ENCODE results near the gene CCDC61.

Gene CCDC61

DNA sequence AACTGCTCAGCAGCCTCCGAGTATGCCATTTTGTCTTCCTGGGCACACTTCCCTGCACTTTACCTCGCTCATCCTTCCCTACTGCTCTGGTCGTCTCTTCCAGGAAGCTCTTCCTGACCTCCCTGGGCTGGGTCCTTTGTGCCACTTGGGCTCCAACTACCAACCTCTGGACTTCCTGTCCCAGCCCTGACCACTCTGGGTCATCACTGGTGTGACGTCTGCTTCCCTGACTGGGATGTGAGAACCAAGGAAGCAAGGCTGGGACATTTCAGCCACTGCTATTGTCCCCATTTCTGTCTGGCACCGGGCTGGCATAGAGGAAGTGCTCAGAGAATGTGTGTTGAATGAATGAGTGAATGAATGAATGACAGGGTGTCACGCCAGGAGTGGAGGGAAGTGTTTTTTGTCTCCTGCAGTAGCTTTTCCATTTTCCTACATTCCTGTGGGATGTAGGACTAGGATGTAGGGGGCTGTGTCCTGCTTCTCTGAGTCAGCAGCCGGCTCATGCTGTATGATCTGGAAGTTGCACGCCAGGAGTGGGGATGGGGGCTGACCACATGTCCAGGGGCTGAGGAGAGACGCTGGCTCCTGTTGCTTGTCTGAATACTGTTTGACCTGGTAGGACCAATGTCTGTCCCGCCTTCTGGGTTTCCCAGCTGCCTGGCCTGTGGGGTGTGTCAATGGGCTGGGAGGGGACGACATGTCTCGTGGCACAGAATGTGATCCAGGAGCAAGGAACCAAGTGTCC lies 36.3 kb upstream of the CCDC61 start:
- FAIRE-seq = no peak
- DNase-seq (ENCODE audit: insufficient read length, low spot score) = no peak
- TF ChIP-seq POLR2A (IDR thresholded peaks at IDR 0.05; ENCODE audit: low read depth, low read length) (no peak), POLR2AphosphoS5 (IDR thresholded peaks at IDR 0.05; ENCODE audit: low read depth, low read length) (no peak), SPI1 (IDR thresholded peaks at IDR 0.05; ENCODE audit: low read depth, low read length) (no peak), POU2F2 (IDR thresholded peaks at IDR 0.05; ENCODE audit: low read depth, low read length) (no peak), PAX5 (IDR thresholded peaks at IDR 0.05; ENCODE audit: insufficient read depth, low read length, severe bottlenecking) (no peak), TAF1 (IDR thresholded peaks at IDR 0.05; ENCODE audit: low read depth, low read length) (no peak)

DNA sequence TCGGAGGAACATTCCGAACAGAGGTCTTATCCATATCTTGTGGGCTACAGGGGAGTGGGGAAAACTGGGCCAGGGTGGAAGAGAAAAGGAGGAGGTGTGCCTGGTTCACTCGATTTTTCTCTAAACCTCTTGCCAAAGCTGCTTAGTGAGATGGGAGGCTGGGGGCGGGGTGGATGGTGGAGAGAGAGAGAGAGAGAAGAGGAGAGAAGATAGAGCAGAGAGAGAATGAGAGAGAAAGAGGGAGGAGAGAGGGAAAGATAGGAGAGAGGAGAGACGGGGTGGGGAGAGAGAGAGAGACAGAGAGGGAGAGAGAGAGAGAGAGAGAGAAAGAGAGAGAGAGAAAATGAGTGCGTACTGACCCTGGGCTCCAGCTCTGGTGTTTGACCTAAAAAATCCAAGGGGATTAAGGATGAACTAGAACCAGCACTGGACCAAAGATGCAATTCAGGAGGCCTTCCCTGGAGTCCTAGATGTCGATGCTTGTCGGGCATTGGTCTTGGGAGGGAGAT lies 35.7 kb upstream of the CCDC61 start:
- DNase-seq (ENCODE audit: insufficient read length, low spot score) = no peak
- FAIRE-seq = no peak
- no peak for TF ChIP-seq POLR2AphosphoS5 (IDR thresholded peaks at IDR 0.05; ENCODE audit: low read depth, low read length)
- no peak for TF ChIP-seq POU2F2 (IDR thresholded peaks at IDR 0.05; ENCODE audit: low read depth, low read length)
- no peak for TF ChIP-seq TAF1 (IDR thresholded peaks at IDR 0.05; ENCODE audit: low read depth, low read length)
- no peak for TF ChIP-seq POLR2A (IDR thresholded peaks at IDR 0.05; ENCODE audit: low read depth, low read length)

DNA sequence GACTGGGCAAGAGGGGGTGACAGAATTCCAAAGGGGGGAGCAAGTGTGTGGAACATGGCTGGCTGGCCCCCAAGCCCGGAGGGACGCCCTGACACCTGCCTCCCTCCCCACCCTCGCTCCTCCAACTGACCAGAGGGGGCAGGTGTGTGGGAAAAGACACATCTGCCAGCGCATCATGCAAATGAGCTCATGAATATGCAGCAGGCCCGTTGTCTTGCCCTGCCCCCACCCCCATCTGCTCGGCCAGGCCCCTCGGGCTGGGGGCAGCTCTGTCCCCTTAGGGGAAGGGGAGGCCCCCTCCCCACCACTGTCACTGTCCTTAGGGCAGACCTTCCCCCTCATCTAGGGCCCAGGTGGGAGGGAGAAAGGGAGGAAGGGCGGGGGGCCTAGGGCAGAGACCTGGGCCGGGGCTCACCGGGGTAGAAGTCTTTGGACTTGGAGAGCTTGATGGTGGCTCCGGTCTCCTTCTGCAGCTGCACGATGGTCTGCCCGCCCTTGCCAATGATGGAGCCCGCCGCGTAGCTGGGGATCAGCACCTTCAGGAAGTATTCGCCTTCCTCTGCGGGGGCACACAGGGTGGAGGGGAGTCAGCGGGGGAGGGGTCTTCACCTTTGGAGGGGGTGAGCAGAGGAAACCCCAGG lies 34.6 kb upstream of the CCDC61 start:
- TF ChIP-seq POLR2AphosphoS5 (IDR thresholded peaks at IDR 0.05; ENCODE audit: low read depth, low read length) (no peak), POLR2A (IDR thresholded peaks at IDR 0.05; ENCODE audit: low read depth, low read length) (no peak), POU2F2 (IDR thresholded peaks at IDR 0.05; ENCODE audit: low read depth, low read length) (peak; percentile 99), SPI1 (IDR thresholded peaks at IDR 0.05; ENCODE audit: low read depth, low read length) (no peak)
- FAIRE-seq (no peak), DNase-seq (ENCODE audit: insufficient read length, low spot score) (no peak)

DNA sequence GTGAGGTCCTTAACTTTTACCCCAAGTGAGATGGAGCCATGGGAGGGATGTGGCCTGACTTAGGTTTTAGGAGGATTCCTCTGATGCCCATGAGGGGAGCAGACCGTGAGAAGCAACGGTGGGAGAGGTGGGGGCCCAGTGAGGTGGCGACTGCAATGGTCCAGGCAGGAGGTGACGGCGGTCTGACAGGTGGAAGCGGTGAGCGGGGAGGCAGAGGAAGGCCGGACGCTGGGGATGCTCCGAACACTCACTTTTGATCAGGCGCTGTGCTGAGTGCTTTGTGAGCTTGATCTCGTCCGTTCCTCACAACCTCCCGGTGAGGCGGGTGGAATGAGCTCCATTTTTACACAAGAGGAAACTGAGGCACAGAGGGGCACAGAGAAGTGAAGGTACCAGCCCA lies 33.2 kb upstream of the CCDC61 start:
- TF ChIP-seq POU2F2 (IDR thresholded peaks at IDR 0.05; ENCODE audit: low read depth, low read length) (no peak), POLR2A (IDR thresholded peaks at IDR 0.05; ENCODE audit: low read depth, low read length) (no peak), SPI1 (IDR thresholded peaks at IDR 0.05; ENCODE audit: low read depth, low read length) (no peak), POLR2AphosphoS5 (IDR thresholded peaks at IDR 0.05; ENCODE audit: low read depth, low read length) (no peak), PAX5 (IDR thresholded peaks at IDR 0.05; ENCODE audit: insufficient read depth, low read length, severe bottlenecking) (no peak), TAF1 (IDR thresholded peaks at IDR 0.05; ENCODE audit: low read depth, low read length) (no peak)
- FAIRE-seq (no peak), DNase-seq (ENCODE audit: insufficient read length, low spot score) (no peak)

DNA sequence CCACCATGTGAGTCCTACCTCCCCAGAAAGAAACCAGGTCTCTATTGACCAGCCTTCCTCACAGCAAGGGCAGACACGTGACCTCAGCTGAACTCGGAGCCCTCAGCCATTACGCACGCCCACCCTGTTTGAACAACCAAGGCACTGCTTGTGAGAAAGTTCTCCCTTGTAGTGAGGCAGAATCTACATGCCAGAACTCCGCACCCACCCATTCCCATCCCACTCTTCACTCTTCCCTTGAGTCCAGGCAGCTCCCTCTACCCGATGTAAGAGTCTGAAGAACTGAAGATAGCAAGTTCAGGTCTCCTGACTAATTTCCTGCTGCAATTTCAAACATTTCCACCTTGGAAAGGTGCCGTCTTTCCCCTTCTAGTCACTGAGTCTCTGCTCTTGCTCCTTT lies 28.0 kb upstream of the CCDC61 start:
- TF ChIP-seq PAX5 (IDR thresholded peaks at IDR 0.05; ENCODE audit: insufficient read depth, low read length, severe bottlenecking) = no peak
- TF ChIP-seq POLR2A (IDR thresholded peaks at IDR 0.05; ENCODE audit: low read depth, low read length) = no peak
- TF ChIP-seq SPI1 (IDR thresholded peaks at IDR 0.05; ENCODE audit: low read depth, low read length) = no peak
- DNase-seq (ENCODE audit: insufficient read length, low spot score) (no peak), FAIRE-seq (no peak)

DNA sequence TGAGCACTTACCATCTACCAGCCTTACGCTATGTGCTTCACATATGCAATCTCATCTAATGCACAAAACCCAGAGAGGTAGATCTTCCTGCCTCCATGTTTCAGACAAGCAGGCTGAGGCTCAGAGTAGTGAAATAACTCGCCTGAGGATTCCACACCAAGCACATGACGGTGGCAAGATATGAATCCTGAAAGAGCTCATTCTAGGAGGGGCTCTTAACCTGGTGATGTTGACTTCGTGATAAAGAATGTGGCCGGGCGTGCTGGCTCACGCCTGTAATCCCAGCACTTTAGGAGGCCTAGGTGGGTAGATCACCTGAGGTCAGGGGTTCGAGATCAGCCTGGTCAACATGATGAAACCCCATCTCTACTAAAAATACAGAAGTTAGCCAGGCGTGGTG lies 26.6 kb upstream of the CCDC61 start:
- TF ChIP-seq POLR2AphosphoS5 (IDR thresholded peaks at IDR 0.05; ENCODE audit: low read depth, low read length) = no peak
- no peak for TF ChIP-seq POU2F2 (IDR thresholded peaks at IDR 0.05; ENCODE audit: low read depth, low read length)
- no peak for TF ChIP-seq PAX5 (IDR thresholded peaks at IDR 0.05; ENCODE audit: insufficient read depth, low read length, severe bottlenecking)
- TF ChIP-seq POLR2A (IDR thresholded peaks at IDR 0.05; ENCODE audit: low read depth, low read length) = no peak
- no peak for TF ChIP-seq SPI1 (IDR thresholded peaks at IDR 0.05; ENCODE audit: low read depth, low read length)
- TF ChIP-seq TAF1 (IDR thresholded peaks at IDR 0.05; ENCODE audit: low read depth, low read length) = no peak
- FAIRE-seq = no peak
- DNase-seq (ENCODE audit: insufficient read length, low spot score) = no peak

DNA sequence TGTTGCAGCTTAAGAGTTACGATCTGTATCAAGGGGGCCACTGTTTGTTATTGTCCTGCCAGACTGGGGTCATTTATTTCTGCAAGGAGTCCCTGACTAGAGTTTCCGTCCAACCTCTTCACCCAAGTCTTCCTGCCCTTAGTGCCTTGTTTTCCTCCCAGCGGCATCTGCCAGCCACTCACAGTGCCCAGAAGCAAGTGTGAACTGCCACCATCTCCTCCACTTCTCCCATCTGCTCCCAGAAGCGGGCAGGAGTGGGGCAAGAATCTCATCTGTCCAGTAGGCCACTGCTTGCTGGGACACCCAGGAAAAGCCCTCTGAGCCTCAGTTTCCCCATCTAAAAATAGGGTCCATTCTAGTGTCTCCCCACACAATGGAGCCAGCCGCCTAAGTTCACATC lies 25.6 kb upstream of the CCDC61 start:
- no peak for FAIRE-seq

DNA sequence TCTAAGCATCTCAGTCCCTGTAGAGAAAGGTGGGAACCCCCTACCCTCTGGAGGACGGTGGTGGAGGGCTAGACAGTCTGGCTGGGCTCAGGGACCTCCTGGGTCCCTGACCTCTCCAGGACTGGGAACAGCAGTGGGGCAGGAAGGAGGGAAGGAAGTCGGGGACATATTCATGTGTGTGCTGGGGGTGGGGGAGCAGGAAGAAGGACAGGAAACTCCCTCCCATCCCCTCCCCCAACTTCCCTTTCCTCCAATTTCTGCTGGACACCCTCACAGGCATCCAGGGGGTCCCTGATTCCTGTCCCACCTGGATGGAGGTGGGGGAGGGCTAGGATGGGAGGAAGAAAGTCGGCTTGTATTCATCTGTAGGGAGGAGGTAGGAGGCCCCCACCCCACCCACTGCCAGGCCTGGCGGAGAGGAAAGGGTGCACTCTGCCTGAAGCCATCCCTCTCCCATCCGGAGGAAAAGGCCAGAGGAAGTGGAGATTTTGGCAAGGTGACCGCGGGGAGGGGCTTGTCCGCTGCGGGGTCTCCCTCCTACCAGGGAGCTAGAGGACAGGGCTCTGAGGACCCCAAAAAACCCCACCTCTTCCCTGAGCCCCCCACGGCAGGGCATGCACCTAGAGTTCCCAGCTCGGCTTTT lies 23.9 kb upstream of the CCDC61 start:
- FAIRE-seq = no peak
- TF ChIP-seq PAX5 (IDR thresholded peaks at IDR 0.05; ENCODE audit: insufficient read depth, low read length, severe bottlenecking) (no peak), POLR2AphosphoS5 (IDR thresholded peaks at IDR 0.05; ENCODE audit: low read depth, low read length) (no peak), POLR2A (IDR thresholded peaks at IDR 0.05; ENCODE audit: low read depth, low read length) (no peak)
- no peak for DNase-seq (ENCODE audit: insufficient read length, low spot score)

More for the DNA sequence above, 25.6 kb upstream of the CCDC61 start:
- no peak for TF ChIP-seq SPI1 (IDR thresholded peaks at IDR 0.05; ENCODE audit: low read depth, low read length)
- DNase-seq (ENCODE audit: insufficient read length, low spot score) = no peak

DNA sequence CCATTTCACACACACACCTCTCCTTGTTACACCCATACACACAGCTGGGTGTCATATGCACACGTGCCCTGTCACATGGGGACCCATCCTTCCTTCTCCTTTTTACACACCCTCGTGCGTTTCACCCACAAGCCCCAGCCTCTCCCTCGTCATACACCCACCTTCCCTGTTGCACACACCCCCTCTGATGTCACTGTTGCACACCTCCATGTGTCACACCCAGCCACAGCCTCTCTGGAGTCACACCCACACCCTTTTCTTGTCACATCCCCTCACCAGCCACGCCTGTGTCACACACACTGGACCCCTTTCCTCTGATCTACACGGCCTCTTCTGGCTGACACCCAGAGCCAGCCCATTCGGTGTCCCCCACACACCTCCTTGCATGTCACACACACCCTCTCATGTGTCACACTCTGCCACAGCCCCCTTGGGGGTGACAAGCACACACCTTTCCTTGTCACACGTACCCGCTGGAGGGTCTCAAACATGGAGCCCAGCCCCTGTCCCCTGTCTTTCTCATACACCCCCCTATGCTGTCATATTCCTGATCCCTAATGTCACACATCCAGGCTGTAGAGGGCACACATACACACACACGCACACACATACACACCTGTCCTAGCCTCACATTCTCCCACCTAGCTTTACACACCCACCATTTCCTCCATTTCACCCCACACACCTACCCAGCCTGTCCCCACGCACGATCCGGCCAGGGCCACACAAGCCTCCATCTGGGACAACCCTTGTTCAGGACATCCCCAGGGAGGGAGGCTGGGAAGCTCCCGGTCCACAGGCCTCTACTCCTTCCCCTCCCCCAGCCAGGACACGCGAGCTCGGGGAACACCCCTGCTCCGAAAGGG lies 23.0 kb upstream of the CCDC61 start:
- DNase-seq (ENCODE audit: insufficient read length, low spot score) (no peak), FAIRE-seq (peak; percentile 54)
- TF ChIP-seq PAX5 (IDR thresholded peaks at IDR 0.05; ENCODE audit: insufficient read depth, low read length, severe bottlenecking) = no peak
- no peak for TF ChIP-seq POU2F2 (IDR thresholded peaks at IDR 0.05; ENCODE audit: low read depth, low read length)
- no peak for TF ChIP-seq SPI1 (IDR thresholded peaks at IDR 0.05; ENCODE audit: low read depth, low read length)
- TF ChIP-seq POLR2AphosphoS5 (IDR thresholded peaks at IDR 0.05; ENCODE audit: low read depth, low read length) = no peak
- TF ChIP-seq TAF1 (IDR thresholded peaks at IDR 0.05; ENCODE audit: low read depth, low read length) = no peak

Data from GM12891 (cell line).